GM21367 (cell line): ENCODE data around the gene NOVA2.
A peak's percentile ranks its signal among the peaks of the same experiment; 100 is the strongest.

Experiments used
- ATAC-seq: cut with Tn5 transposase; IDR thresholded peaks from one replicate; pipeline ENCODE4 v1.9.1; 2021; ENCODE audit not compliant: unreplicated experiment

Gene NOVA2

DNA sequence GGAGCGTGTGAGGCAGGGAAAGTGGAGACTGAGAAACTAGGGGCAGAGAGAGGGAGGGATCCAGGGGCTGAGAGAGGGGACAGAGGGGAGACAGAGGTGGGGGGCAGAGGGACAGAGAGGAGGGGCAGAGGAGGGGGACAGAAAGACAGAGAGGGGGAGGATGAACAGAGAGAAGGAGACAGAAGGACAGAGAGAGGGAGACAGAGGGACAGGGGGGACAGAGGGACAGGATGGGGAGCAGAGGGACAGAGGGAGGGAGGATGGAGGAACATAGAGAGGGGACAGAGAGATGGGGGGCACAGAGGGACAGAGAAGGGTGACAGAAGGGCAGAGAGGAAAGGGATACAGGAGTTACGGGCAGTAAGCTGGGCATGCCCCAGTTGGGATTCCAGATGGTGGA, 44.4 kb downstream of the NOVA2 start:
- no peak for ATAC-seq

DNA sequence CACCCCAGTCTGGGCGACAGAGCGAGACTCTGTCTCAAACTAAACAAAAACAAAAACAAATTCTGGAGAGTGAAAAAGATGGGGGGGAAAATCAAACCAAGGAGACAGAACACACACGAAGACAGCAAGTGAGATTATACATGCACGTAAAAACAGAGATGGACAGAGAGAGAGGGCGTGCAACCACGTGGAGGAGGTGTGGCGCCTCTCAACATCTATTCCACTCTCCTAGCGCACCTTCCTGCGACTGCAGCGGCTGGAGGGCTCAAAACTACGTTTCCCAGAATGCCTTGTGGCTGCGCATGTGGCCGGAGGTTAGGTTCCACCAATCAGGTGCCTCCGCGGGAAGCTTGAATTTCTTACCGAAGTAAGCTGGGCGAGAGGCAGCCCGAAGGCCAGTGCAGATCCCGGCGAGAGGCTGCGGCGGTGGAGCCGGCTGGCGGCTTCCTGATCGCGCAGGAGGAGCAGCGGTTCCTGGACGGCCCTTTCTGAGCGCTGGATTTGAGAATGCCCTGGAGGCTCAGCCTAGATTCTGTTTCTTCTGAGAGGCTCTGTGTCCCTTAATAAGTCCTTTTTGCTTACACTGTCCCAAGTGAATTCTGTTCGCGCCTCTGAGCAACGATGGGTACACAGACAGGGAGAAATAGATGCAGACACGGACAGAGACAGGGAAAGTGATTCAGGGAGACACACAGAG, 46.0 kb downstream of the NOVA2 start:
- no peak for ATAC-seq

DNA sequence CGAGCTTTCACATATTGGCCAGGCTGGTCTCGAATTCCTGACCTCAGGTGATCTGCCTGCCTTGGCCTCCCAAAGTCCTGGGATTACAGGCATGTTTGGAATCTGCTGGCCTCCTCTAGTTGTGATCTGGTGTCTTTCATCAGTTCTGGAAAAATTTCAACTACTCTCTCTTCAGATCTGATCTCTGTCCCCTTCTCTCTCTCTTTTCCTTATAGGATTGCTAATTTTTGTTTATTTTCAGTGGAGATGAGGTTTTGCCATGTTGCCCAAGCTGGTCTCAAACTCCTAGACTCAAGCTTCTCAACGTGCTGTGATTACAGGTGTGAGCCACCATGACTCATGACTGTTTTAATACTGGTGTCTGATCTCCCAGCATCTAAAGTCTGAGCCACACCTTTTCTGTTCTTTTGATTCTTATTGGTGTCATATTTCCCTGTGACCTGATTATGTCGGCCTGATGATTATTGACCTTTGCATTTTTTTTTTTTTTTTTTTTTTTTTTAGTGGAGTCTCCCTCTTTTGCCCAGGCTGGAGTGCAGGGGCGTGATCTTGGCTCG, 48.7 kb downstream of the NOVA2 start:
- ATAC-seq, result no peak

DNA sequence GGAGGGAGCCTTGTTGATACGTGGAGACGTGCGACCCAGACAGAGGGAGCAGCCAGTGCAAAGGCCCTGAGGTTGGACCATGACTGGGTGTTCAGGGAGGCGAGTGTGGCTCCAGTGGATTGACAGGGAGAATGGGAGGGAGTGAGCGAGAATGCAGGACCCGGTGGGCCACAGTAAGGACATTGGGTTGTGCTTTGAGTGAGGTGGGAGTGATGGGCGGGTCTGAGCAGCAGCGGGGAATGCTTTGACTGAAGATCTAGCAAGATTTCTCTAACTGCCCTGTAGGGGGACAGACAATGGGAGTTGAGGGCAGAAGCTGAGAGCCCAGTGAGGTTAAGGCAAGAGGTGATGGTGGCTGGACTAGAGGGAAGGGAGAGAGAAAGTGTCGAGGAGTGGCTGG, 51.4 kb downstream of the NOVA2 start:
- ATAC-seq, result no peak

DNA sequence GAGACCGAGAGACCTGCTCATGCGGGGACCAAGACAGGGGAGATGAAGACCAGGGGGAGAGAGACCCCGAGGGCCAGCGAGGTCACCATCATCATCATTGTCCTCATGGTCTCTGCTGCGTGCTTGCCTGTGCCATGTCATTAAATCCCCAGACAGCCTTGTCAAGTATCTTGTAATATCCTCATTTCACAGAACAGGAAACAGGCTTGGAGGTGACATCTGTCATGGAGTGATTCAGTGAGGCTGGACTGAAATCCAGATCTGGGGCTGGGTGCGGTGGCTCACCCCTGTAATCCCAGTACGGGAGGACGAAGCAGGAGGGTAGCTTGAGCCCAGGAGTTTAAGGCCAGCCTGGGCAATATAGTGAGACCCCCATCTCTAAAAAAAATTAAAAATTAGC, 53.2 kb downstream of the NOVA2 start:
- ATAC-seq, result no peak

DNA sequence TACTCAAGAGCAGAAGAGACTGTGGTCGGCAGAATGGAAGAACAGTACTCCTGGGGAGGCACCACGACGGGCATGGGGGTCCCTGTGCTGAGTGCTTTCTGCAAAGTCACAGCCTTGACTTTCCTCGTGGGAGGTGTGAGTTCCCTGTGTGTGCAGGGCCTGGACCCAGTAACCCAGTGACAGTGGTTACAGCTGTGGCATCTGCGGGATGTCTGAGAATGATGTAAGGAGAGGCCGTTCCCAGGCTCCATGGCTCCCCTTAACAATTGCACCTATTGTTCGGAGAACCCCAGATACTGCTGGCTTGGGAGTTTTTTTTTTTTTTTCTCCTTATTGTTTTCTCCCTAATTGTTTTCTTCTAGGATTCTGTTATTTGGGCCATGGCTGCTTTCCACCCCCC, 54.0 kb downstream of the NOVA2 start:
- ATAC-seq, result no peak

DNA sequence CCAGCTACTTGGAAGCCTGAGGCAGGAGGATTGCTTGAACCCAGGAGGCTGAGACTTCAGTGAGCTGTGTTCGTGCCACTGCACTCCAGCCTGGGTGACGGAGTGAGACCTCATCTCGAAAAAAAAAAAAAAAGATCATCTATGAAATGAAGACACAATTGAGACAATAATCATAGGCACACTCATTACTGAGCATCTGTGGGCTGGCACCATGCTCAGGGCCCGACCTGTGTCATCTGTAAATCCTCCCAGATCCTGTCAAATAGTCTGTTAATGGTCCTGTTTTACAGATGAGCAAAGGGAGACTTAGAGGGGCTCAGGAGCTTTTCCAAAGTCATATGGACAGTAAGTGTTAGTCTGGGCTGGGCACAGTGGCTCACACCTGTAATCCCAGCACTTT, 54.9 kb downstream of the NOVA2 start:
- ATAC-seq, result no peak

DNA sequence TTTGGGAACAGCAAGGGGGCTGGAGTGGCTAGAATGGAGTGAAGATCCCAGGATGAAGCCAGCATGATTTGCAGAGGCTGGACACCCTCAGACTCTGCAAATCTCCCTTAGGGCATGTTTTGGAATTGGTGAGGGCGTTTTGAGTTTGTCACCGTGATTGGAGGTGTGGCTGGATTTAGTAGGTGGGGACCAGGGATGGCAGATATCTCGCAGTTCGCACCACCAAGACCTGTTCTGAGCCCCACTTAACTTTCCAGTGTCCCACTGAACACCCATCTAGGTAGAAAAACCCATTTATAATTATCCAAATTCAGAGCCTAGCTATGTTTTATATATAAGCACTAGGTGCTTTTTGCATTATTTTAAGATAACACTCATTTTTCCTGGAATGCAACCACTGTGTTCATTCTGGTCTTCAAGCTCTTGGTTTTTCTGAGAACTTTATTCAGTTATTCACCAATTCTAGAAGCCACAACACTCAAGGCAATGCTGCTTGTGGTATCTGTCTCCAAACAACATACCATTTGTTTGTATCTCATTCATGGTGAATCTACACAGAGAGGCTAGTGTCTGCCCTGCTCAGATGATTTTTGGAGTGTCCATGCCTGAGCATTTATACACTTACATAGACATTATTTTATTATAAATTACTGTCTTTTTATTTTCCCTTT, 56.1 kb downstream of the NOVA2 start:
- no peak for ATAC-seq

DNA sequence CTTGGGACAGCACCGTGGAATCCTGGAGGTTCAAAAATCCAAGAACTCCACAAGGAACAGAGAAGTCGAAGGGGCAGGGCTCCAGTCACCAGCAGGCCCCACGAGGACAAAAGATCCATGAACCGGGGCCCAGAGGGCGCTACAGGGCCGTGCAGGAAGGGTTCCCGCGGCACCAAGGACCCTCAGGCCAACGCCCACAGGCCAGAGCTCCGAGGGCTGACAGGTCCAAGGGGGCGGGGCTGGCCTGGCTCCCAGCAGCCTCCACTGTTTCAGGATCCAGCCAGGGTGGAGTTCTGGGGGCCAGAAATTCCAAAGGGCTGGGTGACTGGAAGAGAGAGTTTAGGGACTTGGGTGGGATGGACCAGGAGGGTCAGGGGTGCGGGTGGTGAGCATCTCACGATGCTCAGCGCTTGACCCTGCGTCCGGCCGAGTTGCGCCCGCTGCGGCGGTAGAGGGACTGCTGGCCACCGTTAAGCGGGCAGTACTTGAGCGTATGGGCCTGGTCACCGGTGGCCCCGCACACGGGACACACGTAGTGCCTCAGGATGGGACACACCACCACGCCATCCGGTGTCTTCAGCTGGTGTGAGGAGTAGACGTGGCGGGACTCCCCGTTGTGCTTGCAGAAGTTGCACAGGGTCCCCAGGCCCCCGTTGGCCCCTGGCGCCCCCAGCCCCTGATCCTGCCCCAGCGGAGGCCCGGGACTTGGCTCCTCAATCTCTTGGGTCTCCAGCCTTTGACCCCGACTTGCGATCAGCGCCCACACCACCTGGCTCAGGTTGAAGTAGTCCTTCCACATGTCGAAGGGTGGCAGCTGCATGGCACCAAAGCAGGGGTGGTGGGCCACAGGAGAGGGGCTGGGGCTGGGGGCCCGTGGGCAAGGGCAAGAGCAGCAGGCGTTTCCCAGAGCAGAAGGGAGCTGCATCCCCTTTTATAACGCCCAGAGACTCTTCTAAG, 59.5 kb downstream of the NOVA2 start, which contains the start of gene NANOS2:
Gene NANOS2, minus strand, starts transcription at position 905 of the 957 bp plus-strand sequence. Its CDS starts 85 bp downstream, at position 820.
- ATAC-seq, result no peak

DNA sequence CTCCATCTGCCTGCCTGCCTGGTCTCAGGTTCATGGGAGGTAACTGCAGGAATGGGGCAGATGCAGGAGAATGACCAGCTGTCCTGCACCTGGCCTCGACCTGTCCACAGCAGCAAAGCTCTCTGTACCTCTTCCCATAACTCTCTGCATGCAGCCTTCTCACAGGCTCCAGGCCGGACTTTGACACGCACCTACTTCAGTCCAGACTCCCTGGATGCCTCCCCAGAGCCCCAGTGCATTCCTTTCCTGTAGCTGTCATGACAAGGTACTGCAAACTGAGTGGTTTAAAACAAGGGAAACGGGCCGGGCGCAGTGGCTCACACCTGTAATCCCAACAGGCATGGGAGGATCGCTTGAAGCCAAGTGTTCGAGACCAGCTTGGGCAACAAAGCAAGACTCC, 62.4 kb downstream of the NOVA2 start:
- ATAC-seq, result no peak

DNA sequence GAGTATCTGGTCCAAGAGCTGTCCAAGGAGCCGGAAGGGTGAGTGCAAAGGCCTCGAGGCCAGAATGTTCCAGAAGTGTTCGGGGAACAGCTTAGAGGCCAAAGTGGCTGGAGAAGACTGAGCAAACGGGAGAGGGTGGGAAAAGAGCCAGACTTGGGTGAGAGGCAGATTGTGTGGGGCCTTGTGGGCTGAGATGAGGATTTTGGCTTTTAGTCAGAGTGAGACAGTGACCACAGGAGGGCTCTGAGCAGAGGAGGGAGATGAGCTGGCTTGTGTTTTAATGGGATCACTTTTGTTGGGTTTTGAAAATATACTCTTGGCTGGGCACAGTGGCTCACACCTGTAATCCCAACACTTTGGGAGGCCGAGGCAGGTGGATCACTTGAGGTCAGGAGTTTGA, 64.7 kb downstream of the NOVA2 start:
- ATAC-seq, result no peak

DNA sequence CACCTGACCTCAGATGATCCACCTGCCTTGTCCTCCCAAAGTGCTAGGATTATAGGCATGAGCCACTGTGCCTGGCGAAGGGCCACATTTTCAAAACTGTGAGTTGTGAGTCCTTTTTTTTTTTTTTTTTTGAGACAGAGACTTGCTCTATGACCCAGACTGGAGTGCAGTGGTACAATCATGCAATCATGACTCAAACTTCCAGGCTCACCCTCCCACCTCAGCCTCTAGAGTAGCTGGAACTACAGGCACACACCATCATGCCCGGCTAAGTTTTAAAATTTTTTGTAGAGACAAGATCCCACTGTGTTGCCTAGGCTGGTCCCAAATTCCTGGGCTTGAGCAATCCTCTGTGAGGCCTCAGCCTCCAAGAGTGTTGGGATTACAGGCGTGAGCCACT, 67.4 kb downstream of the NOVA2 start:
- no peak for ATAC-seq

DNA sequence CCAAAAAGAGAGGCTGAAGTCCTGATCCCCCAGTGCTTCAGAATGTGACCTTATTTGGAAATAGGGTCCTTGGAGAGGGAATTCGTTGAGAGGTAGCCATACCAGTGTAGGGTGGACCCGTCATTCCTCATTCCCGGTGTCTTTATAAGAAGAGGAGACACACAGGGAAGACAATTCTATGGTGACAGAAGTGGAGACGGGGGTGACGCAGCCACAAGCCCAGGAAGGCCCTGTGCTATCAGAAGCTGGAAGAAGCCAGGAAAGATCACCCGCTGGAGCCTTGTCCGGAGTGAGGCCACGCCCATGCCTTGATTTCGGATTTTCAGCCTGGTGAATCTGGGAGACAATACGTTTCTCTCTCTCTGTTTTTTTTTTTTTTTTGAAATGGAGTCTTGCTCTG, 68.7 kb downstream of the NOVA2 start:
- ATAC-seq, result no peak

DNA sequence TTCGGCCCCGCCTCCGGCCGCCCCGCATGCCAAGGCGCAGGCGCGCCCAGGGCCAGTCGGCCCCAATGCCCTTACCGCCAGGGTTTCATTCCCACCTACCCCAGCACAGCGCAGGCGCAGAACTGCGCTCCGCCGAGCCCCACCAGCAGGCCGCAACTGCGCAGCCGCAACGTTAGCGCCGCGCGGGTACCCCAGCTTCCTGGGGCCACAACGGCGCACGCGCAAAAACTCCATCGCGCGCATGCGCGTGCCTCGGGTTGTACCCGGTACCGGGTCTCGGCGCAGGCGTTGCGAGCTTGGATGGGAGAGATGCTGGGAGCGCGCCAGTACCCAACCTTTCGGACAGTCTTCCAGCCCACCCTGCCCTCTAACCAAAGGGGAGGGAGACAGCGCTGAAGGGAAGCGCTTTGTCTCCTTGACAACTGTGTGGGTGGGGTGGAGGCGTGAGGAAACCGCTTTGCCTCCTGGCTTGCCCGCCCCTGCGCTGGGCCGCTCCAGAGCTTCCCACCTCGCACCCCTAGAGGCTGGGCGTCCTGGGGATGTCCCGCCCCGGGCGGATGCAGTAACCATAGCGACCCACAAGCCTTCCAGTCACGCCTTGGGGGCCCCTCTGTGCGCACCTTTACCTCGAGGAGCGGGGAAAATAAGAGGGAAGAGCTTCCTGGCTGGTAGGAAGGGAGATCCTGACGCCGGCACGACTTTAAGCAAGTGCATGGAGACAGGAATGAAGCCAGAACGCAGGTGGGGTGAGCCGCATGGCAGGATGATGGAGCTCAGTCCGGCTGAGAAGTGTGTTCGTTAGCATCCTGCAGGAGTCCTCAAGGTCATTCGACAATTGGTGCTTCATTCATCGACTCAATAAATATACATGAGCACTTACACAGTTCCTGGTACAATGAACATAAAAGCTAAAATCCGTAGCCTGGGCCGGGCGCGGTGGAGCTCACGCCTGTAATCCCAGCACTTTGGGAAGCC, 70.7 kb downstream of the NOVA2 start:
- ATAC-seq, result peak; percentile 76

DNA sequence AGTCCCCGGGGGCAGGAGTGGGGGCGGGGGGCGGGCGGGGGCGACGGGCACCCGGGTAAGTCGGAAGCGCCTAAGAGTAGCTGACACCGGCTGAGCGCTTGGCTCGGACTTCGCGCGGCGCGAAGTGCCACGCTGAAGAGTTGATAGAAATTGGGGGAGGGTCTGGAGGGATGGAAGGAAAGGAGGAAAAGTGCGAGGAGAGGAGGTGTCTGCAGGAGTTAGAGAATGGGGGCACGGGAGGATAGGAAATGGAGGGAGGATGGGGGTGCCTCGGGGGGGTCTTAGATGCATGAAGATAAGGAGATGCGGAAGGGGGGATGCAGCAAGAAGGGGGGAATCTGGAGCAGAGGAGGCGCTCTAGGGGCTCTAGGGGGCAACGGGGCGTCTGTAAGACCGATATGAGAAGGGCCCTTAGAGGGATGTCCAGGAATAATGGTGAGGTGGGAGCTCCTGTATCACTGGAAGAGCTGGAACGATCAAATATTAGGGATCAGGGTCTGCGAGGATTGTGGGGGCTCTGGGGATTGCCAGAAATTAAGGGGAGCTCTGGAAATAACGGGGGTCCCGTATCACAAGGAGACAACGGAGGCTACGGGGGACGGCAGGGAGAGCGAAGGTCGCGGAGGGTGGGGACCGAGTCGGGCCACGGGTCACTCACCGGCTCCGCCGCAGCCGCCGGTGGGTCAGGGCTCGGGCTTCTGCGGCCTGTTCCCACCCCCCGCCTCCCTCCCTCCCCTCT, 71.6 kb downstream of the NOVA2 start, which contains the start of gene MYPOP:
Gene MYPOP, minus strand, starts transcription at position 702 of the 739 bp plus-strand sequence. CDS start 840 bp downstream, outside the sequence.
- ATAC-seq, result no peak

DNA sequence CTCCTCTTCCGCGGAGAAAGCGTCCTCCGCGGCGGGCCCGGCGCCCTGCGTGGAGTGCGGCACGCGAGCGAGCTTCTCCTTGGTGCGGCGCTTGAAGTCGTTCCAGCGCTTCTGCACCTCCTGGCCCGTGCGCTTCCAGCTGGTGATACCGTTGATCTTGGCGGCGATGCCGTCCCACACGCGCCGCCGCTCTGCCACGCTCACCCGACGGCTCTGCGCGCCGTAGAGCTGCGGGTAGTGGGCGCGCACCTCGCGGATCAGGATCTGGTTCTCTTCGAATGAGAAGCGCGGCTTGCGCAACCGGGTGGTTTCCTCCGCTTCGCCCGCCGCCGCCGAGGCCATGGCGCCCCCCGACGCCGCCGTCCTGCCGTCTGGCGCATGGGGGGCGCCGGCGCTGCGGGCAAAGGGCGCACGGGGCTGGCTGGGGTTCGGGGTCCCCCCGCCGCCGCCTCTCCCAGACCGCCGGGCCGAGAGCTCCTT, 72.2 kb downstream of the NOVA2 start:
- no peak for ATAC-seq

DNA sequence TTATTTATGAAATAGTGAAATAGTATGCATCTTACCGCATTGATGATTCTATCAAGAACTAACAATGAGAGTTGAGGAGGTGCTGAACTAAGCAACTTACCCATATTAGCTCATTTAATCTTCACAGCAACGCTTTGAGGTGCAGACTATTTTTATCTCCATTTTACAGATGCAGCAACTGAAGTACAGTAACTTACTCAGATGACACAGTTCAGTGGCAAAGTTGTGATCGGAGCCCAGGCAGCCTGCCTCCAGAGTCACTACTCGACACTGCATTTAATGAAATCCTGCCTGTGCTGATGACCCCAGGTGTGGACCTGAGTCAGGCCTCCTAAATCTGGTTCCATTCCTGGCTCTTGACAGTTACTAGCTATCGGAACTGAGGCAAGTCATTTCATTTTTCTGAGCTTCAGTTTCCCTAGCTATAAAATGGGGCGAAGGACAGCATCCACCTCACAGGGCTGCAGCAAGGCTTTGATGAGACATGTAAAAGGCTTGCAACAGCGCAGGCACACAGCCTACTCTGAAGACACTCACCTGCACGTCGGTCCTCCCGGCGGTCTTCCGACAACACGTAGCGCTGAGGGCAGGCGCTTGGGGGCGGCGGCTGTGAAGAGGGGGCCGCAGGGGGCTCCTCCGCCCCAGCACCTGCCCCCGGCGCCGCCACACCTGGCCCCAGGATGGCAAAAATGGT, 72.8 kb downstream of the NOVA2 start:
- ATAC-seq, result no peak

DNA sequence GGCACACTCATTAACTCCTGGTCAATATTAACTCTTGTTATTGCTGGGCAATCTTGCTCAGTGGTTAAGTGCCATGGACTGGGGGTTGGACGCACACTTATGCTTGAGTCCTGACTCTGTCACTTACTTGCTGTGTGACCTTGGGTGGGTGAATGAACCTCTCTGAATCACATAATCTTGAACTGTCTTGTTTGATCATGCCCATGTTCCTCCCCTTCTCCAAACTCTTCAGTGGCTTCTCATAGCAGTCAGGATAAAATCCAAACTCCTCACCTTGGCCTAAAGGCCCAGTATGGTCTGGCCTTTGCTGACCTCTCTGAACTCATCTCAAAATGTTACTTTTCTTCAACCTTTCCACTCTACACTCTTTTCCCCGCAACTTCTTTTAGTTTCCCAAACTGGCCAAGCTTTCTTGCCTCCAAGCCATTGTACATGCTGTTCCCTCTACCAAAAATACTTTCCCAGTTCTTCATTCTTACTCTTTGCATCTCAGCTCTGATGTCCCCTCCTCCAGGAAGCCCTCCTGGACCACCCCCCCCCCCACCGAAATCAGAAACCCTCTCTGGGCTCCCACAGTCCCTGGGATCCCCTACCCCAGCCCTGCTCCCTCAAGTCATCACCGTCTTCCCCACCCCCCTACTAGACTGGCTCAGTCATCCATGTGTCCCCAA, 73.6 kb downstream of the NOVA2 start:
- ATAC-seq, result no peak
